ENCODE results near the gene MROH7. TPM values are rescaled to one million over a fixed set of nuclear protein-coding genes. Genes with fewer than 3 reads are reported as not detected.

MROH7 gene
- total RNA-seq, 2 experiments from 2014 or later, result not detected

- ChIA-PET POLR2A (no interaction called here), CTCF (no interaction called here)
Measured at GRCh38 chr1:54754486-54755285, 113.1 kb downstream of the MROH7 start.

GRCh38 chr1:54757833-54758232, 116.2 kb downstream of the MROH7 start:
- CTCF ChIA-PET, result no interaction called here
- POLR2A ChIA-PET, result no interaction called here

- ChIA-PET POLR2A (no interaction called here), CTCF (no interaction called here)
Measured at GRCh38 chr1:54758678-54759348, 117.2 kb downstream of the MROH7 start.

Other genes with a start within 250 kb of the MROH7 start
- gene SSBP3, start 235.4 kb upstream of the MROH7 start, total RNA-seq, result 10 to 100 TPM; 62.2 to 63.2 TPM
- gene ACOT11, start 93.6 kb upstream of the MROH7 start, total RNA-seq, result under 1 TPM; 0.44 to 0.57 TPM
- gene FAM151A, start 18.3 kb upstream of the MROH7 start, total RNA-seq, result not detected
- 10 to 100 TPM; 43.0 to 45.3 TPM for gene TTC4, start 74.1 kb downstream of the MROH7 start, total RNA-seq
- gene PARS2, start 122.7 kb downstream of the MROH7 start, total RNA-seq, result 1 to 10 TPM; 8.4 to 8.5 TPM
- 1 to 10 TPM; 1.6 to 2.1 TPM for gene TTC22, start 159.5 kb downstream of the MROH7 start, total RNA-seq
- gene DHCR24, start 245.4 kb downstream of the MROH7 start, total RNA-seq, result 10 to 100 TPM; 89.0 to 89.3 TPM